Right kidney (tissue), 1 donor: ENCODE measurements around the gene GUK1.
"Not testable (repeated sequence)": the region's sequence is repeated elsewhere in the genome, so short reads cannot be mapped to it uniquely, and the experiment has no call there.

Experiments used
- DNase-seq: peaks from one replicate; pipeline ENCODE4 v3.0.0-alpha.2; 2016

Gene GUK1

DNA sequence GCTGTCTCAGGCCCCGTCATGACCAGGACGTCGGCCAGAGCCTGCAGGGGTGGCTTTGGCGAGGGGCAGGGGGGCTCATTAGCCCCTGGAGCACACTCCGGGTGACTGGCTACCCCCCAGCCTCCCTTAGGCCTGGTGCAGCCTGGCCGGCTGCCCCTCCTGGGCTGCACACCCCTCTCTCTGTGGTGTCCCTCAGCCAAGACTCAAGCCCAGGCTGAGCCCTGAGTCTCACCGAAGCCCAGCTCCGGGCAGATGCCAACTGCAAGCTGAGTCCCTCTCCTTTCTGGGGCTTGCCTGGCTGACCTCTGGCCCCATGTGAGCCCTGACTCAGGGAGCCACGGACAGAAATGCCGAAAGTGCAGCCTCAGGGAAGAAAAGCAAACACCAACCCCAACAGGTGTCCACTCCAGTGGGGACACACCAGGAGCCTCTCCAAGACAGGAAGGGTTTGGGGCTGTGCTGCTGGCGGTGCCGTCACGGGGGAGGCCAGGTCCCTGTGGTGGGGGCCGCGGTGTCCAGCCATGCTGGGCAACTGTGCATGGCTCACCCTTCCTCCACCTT lies 20.2 kb downstream of the GUK1 start:
- DNase-seq = no peak

DNA sequence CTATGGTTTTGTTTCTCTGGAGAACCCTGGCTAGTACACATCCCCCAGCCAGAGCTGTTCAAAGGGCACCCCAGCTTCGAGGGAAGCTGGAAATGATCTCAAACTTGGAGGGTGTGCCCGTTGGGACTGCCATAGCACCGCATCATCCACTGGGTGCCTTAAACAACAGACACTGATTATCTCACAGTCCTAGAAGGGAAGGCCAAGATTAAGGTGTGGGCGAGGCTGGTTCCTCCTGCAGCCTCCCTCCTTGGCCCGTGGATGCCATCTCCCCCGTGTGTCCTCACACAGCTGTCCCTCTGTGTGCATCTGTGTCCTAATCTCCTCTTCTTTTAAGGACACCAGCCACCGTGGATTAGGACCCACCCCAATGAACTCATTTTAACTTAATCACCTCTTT lies 21.3 kb downstream of the GUK1 start:
- DNase-seq = no peak

GRCh38 chr1:228161866-228162265 lies 21.8 kb downstream of the GUK1 start:
- DNase-seq = no peak

DNA sequence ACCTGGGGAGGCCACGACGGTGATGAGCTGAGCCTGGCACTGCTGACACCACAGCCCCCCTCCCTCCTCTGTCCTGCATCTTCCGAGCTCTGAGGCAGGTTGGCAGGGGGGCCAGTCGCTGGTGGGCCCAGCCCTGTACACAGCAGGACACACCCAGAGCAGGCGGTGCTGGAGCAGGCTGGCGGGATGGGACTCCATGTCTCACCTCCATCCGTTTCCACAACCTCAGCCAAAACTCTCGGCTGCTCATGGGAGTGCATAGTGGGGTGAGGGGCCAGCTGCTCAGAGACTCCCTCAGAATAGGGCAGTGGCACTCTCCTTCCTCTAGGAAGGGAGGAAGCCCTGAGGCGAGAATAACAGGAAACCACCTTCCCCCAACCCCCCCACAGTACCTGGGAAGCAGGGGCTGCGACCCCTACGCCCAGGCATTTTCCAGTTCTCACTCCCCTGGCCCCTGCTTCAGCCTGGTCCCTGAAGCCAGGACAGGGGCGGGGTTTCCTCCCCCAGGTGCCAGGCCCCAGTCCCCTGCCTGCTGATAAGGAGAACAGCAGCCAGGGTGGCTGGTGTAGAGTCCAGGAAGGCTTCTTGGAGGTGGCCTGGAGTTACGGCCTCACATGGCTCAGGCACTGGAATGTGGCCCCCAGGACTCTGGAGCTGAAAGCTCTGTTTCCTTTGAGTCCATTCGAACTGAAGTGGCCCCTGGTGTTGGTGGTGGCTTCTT lies 22.4 kb downstream of the GUK1 start:
- DNase-seq = no peak

GRCh38 chr1:228163007-228163753 lies 23.1 kb downstream of the GUK1 start:
- no peak for DNase-seq

GRCh38 chr1:228163776-228164519 lies 23.9 kb downstream of the GUK1 start:
- no peak for DNase-seq

DNA sequence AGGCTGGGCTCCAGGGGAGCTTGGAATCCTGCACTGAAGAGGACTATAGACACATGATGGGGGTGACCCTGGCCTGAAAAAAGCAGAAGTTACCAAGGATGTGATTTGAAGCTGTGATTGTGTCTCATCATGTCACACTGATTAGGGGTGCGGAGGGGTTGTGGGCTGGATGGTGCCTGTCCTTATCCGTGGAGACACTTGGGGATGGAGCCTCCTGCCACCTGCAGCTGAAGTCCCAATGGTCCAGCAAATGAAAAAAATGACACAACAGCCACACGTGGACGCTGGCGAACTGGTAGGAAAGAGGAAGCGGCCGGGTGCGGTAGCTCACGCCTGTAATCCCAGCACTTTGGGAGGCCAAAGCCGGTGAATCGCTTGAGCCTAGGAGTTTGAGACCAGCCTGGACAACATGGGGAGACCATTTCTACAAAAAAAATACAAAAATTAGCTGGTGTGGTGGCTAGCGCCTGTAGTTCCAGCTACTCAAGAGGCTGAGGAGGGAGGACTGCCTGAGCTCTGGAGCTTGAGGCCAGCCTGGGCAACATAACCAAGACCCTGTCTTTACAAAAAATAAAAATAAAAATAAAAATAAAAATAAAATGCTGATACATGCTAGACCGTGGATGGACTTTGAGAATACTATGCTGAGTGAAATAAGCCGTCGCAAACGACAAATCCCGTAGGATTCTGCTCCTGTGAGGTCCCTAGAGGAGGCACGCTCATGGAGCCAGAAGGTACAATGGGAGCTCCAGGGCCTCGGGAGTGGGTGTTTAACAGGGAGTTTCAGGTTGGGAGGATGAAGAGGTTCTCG lies 24.7 kb downstream of the GUK1 start:
- DNase-seq = no peak

DNA sequence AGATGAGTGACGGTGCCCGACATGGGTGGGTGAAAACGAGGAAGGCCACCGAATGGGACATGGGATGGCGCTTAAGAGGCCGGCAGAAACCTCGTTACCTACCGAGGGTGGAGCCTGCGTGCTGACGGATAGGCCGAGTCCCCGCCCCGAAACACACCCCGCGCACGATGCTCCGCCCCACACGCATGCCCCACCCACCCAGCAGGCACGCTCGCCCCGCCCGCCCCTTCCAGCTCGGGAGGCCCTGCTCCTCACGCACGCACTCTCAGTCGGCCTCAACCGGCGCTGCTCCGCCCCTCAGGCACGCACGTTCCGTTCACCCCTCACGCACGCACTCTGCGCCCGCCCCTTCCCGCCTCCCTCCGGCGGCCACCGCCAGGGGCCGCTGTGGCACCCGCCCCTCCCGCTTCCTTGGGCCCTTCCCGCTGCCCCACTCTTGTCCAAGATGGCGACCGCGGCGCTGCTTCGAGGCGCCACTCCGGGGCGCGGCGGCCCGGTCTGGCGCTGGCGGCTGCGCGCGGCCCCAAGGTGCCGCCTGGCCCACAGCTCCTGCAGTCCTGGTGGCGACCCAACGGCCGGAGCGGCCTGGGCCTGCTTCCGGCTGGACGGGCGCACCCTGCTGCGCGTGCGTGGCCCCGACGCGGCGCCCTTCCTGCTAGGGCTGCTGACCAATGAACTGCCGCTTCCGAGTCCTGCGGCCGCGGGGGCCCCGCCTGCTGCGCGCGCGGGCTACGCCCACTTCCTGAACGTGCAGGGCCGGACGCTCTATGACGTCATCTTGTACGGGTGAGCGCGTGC lies 25.5 kb downstream of the GUK1 start, which contains the start of gene IBA57:
IBA57 (plus strand) TSS at position 433 of the 798 bp plus-strand sequence; CDS start at position 446, 13 bp downstream.
- DNase-seq = peak; percentile 97

GRCh38 chr1:228166170-228166936 lies 26.3 kb downstream of the GUK1 start:
- peak; percentile 75 for DNase-seq

GRCh38 chr1:228168563-228169270 lies 28.6 kb downstream of the GUK1 start:
- DNase-seq = no peak

GRCh38 chr1:228169345-228169744 lies 29.3 kb downstream of the GUK1 start:
- DNase-seq = no peak

DNA sequence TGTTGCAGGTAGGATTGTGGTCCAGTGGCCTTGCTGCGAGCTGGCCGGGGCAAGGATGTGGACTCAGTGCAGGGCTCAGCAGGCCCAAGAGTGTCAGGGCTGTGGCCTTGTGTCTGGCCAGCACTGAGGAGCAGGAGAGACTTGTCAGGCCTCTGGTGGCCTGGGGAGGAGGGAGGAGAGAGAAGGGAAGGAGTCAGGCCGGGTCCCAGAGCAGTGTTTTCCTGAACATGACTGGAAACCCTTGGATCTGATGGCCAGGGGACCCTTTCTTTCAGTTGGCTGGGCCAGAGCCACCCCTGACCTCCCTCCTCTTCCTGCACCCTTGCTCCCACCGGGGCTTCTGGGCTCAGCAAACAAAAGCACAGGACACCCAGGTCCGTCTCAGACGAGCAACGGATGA lies 30.6 kb downstream of the GUK1 start:
- no peak for DNase-seq

- DNase-seq = no peak
Measured at GRCh38 chr1:228171221-228171891, 31.3 kb downstream of the GUK1 start.

DNA sequence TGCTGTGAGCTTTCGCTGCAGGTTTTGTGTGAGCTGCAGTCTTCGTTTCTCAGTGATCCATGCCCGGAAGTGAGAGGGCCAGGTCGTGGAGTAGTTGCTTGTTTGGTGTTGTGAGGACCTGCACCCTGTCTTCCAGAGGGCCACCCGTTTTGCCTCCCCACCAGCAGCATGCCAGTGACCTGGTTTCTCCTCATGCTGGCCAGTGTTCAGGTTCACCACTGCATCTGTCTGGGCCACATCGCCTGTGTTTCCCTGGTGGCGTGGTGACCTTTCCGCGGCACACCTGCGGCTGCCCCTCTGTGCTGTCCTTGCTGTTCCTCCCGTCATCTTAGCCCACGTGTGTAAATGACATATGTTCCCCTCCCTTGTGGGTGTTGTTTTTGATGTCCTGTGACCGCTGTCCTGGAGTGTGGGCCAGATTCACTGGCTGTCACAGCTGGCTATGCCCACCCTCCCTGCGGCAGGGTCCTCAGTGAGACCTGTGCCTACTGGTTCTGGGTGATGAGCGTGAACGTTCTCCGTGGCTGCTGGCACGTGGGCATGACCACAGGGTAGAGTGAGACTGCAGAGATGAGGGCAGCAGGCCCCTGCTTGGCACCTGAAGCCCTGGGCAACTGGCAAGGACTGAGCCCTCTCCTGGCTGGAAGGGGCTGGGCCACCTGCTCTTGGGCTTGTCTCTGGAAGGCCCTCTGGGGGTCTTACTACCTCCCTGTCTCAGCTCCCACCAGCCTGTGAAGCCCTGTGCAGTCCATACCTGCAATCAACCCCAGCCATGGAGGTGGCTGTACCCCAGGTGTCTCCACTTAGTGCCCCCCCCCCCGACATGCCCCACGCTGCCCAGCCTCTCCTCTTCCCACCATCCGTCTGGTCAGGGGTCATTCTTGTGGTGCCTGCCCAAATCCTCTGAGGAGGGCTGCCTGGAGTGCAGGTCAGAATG lies 32.8 kb downstream of the GUK1 start:
- no peak for DNase-seq

DNA sequence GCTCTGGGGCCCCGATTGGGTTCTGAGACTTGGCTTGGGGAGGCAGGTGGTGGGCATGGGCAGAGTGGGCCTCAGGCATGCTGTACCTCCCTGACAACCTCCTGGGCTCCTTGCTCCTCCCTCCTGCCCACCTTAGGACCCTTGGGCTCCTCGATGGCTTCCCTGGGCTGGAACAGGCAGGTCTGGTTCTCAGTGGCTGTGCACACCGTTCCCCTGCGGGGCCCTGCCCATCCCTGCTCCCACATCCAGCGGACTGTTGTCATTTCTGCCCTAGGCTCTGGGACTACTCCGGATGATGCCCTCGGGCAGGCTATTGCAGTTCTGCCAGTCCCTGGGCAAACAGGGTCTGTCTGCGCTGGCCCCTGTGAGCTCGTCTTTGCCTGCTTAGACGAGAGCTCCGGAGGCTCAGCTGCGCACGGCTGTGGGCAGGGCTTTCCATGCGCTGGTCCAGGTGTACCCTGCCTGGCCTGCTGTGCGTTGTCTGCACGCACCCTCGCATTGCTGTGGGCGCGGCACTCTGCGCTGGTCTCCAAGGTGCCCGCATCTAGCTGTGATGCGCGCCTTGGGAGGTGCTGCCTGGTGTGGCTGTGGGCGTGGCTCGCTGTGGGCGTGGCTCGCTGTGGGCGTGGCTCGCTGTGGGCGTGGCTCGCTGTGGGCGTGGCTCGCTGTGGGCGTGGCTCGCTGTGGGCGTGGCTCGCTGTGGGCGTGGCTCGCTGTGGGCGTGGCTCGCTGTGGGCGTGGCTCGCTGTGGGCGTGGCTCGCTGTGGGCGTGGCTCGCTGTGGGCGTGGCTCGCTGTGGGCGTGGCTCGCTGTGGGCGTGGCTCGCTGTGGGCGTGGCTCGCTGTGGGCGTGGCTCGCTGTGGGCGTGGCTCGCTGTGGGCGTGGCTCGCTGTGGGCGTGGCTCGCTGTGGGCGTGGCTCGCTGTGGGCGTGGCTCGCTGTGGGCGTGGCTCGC lies 33.7 kb downstream of the GUK1 start:
- not testable (repeated sequence) for DNase-seq

DNA sequence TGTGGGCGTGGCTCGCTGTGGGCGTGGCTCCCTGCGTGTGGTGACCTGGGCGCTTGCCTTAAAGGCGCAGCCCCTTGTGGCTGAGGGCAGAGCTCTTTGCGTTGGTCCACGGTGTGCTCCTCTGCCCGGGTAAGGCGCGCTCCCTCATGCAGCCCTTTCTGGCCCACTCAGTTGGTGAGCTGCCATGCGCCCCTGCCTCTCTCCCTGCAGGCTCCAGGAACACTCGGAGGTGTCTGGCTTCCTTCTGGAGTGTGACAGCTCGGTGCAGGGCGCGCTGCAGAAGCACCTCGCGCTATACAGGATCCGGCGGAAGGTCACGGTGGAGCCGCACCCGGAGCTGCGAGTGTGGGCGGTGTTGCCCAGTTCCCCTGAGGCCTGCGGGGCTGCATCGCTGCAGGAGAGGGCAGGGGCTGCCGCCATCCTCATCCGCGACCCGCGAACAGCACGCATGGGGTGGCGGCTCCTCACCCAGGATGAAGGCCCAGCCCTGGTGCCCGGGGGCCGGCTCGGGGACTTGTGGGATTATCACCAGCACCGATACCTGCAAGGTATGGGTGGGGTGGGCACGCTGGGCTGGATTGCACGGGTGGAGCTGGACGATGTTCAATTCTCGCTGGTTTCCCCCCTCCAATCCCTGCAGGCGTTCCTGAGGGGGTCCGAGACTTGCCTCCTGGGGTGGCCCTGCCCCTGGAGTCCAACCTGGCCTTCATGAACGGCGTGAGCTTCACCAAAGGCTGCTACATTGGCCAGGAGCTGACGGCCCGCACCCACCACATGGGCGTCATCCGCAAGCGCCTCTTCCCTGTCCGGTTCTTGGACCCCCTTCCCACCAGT lies 34.6 kb downstream of the GUK1 start:
- DNase-seq = no peak
